Fibroblast of skin of left quadriceps (primary cell): ENCODE results near the gene TMEM154.
"Not testable (repeated sequence)": the region's sequence is repeated elsewhere in the genome, so short reads cannot be mapped to it uniquely, and the experiment has no call there.

ENCODE experiments used
- DNase-seq, 2 experiments: peaks; one replicate each; pipeline ENCODE4 v3.0.0-alpha.2; 2013; ENCODE audit warnings: low read depth in 2 of 2

Gene TMEM154

DNA sequence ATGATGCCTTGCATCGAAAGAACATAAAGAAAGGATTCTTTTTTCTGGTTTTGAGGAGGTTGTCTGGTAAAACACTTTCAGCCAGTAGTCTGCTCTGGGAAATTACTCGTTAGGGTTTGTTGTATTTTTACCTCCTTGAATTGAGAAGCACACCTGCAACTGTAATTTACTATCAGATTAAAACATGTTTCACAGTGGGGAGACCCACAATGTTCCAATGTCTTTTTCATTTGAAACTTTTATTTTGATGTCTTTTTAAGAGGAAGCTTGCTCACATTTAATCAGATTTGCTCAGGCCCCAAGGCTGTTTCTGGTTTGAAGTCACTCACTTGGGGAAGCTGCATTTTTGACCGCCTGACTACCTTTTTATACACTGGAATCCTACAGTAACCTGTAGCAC is 12.0 kb downstream of the TMEM154 start:
- DNase-seq = no peak

DNA sequence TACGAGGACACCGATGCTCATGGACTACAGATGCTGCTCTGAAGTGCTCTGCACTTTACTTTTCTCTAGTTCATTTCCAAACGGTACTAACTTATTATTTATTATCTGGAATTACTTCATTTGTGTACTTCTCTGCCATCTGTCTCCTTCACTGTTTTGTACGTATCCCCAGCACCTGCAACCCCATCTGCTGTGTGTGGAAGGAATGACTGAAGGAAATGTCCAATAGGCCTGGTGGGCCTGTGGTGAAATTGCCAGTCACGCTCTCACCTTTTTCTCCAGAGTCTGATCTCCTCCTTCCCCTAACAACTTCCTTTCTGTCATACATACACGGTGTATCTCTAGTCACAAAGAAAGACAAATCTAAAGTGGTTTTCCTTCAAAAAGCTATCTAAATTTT is 12.9 kb downstream of the TMEM154 start:
- DNase-seq = no peak

DNA sequence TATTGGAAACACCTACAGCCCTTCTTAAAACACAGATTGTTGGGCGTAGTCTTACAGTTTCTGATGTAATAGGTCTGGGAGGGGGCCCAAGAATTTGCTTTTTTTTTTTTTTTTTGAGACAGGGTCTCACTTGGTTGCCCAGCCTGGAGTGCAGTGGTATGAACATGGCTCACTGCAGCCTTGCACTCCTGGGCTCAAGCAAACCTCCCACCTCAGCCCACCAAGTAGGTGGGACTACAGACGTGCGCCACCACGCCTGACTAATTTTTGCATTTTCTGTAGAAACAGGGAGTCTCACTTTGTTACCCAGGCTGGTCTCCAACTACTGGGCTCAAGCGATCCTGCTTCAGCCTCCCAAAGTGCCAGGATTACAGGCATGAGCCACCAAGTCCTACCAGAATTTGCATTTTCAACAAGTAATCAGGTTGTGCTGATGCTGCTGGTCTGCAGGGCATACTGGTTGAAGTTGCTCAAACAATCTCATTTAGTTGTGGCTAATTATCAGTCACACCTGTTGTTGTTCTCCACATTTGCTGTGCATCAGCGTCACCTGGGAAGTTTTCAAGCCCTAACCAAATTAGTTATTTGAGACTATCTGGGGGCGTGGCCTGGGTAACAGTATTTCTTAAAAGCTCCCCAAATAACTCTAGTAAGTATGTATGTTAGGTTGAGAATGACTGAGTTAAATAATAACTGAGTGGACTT is 14.0 kb downstream of the TMEM154 start:
- DNase-seq = no peak

DNA sequence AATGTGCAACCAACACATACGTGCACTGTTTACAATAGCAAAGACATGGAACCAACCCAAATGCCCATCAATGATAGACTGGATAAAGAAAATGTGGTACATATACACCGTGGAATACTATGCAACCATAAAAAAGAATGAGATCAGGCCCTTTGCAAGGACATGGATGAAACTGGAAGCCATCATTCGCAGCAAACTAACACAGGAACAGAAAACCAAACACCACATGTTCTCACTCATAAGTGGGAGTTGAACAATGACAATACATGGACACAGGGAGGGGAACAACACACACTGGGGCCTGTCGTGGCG is 15.8 kb downstream of the TMEM154 start:
- DNase-seq = not testable (repeated sequence)

DNA sequence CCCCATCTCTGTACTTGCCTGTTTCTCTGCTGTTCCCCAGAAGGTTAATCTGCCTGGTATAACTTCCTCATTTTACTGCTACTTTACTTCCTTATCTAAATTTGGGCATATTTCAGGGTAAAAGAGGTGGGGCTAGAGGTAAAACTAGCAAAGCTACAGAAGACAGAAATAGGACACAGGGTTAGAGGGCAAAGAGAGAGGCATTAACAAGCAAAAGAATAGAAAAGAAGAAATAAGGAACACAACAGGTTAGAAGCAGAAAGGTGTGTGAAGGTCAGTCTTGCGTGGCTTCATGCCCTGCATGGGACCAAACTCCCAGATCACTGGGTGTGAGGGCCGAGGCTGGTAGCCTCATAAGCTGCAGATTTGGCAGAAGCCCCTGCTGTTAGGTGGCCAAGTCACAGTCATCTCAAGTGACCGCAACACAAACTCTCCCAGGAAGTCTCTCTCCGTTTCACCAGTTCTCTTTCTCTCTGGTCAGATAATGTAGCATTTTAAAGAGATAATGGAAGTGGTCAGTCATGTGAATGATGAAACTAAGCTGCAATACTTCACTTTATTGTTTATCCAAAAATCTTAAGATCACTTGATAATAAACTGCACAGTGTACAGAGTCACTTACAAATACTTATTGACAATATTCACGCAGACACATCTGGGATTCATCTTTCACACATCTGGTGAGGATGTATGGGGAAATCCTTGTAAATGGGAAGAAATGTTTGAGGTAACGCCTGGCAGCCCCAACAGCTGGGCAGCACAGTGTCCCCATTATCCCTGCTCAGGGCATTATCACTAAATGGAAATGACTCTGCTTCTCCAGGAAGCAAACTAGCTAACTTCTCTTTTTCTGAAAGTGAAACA is 16.4 kb downstream of the TMEM154 start:
- DNase-seq = no peak

DNA sequence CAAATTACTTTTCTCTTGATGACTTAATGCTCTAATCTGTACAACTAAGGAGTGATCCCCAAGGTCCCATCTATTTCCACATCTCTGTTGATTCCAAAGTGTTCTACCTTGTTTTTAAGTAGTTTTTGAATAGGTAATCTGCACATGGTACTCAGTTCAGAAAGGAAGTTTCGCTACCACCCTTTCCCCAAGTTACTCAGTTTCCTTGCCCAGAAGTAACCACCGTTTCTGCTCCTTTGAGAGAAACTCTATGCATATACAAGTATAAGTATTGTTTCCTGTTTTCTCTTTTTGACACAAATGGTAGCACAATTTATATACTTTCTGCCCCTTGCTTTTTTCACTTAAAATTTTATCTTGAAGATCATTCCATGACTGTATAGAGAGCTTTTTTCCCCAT is 18.1 kb downstream of the TMEM154 start:
- DNase-seq = no peak

DNA sequence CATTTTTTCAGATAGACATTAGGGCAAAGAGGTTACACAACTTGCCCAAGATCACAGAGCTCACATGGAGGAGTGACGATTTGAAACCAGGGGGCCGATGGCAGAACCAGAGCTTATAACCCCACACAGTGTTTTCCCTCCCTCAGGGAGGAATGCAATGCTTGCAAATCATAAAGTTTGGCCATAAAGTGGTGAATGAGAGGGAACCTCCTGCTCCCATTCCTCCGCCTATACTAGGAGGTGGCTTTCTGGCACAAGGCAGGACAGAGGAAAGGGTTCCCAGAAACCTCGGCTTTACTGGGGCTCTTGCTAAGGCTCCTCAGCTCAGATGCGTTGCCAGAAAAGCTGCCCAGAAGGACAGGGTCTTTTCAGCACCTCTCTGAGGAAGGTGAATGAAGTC is 19.3 kb downstream of the TMEM154 start:
- DNase-seq = no peak

DNA sequence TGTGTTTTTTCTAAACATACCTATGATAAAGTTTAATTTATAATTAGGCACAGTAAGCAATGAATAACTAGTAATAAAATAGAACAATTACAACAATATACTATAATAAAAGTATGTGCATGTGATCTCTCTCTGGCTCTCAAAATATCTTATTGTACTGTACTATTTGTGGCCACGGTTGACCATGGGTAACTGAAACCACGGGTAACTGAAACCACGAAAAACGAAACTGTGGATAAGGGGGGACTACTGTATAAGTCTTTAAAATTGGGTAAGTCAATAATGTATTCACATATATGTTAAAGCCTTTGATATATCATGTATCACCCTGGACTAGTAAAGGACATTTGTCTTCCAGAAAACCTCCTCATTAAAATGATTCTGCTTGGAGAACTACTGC is 20.0 kb downstream of the TMEM154 start:
- DNase-seq = no peak

DNA sequence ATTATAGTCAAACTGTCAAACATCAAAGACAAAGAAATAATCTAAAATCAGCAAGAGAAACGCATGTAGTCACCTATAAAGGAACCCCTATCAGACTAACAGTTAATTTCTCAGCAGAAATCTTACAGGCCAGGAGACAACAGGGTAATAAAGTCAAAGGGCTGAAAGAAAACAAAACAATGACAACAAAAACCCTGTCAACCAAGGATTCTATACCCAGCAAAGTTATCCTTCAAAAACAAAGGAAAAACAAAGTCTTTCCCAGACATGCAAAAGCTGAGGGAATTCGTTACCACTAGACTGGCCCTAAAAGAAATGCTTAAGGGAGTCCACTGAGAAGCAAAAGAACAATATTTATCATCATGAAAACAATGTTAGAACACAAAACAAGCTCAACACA is 22.1 kb downstream of the TMEM154 start:
- no peak for DNase-seq

DNA sequence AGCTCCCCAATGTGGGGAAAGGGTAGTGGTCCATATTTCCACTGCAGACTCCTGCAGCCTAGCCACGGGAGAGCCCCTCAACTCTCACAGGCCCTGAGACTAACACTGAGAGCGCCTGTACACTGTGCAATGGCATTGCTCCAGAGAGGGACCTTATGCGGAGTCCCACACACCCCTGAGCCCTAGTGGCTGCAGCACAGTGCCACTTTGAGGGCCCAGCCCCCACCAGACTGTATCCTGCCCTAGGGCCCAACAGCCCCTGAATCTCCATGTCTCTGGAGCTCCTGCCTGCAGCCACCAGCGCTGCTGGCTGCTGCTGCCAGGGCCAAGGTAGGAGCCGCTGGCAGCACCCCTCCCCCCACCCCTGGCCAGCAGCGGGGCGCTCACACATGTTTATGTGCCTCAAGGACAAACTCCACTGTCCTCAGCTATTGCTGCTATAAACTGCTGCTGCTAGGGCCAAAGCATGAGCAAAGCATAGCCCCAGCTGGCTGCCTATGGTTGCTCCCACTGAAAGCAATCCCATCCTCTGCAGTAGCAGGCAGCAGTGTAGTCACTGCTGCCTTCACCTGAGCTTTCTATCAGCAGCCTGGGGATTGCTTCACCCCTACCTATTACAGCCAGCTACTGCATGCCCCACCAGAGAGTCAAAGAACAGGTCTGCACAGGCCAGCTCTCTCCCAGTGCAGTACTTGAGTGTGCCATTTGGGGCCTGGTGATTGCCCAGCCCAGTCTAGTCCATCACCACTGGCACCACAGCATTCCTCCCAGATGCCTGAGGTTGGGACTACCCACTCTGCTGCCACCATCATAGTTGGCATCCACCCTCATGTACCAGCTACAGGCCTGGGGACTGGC is 24.3 kb downstream of the TMEM154 start:
- no peak for DNase-seq

DNA sequence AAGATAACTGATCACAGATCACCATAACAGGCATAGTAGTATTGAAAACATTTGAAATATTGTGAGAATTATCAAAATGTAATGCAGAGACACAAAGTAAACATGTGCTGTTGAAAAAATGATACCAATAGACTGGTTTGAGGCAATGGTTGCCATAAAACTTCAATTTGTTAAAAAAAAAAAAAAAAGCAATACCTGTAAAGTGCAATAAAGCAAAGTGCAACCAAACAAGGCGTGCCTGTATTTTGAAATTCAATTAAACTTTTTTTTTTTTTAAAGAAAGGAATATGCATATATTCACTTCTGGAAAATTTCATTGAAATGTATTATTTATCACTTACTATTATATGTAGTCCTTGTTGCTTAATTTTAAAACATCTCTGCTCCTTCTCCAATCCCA is 27.7 kb downstream of the TMEM154 start:
- no peak for DNase-seq

DNA sequence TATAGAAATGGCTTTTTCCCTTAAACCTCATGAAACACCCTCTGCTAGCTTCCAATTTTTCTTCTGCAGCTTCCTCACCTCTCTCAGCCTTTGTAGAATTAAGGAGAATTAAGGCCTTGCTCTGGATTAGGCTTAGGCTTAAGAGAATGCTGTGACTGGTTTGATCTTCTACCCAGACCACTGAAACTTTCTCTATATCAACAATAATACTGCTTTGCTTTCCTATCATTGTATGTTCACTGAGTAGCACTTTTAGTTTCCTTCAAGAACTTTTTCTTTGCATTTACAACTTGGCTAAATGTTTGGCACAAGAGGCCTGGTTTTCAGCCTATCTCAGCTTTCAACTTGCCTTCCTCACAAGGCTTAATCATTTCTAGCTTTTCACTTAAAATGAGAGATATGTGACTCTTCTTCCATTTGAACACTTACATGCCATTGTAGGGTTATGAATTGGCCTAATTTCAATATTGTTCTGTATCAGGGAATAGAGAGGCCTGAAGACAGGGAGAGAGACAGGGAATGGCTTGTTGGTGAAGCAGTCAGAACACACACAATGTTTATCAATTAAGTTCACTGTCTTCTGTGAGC is 28.2 kb downstream of the TMEM154 start:
- no peak for DNase-seq

DNA sequence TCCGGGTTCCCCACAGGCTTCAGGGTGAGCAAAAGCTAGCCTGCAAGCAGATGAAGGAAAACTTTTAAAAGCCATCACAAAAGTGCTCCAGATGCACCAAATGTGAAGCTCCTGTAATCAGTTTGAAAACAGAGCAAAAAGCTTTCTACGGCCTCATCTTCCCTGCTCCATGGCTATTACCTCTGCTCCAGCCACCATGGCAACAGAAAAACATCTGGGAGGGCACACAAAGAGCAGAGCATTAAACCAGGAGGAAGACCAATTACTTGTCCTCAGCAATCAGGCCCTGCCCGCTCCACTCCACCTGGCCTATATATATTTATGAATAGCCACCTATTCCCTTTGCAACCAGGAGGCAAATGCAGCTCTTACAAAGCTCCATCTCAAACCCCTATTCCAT is 33.6 kb downstream of the TMEM154 start:
- no peak for DNase-seq

DNA sequence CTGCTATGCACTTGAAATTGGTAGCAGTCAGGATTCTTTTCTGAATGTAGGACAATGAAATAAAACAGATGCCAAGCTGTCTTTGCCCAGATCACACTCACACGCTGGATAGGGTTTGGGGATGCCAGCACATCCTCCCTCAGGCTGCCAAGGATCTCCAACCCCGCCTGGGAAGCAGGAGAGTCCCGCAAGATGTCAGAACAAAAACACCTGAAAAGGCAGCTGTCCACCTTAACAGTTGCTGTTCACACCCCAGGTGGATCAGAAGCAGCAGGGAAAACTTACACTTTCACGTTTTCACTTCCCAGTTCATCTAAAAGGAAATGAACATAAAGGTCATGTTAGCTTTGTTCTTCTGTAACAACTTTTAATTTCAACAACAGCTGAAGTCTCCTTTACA is 35.7 kb downstream of the TMEM154 start:
- DNase-seq = no peak

DNA sequence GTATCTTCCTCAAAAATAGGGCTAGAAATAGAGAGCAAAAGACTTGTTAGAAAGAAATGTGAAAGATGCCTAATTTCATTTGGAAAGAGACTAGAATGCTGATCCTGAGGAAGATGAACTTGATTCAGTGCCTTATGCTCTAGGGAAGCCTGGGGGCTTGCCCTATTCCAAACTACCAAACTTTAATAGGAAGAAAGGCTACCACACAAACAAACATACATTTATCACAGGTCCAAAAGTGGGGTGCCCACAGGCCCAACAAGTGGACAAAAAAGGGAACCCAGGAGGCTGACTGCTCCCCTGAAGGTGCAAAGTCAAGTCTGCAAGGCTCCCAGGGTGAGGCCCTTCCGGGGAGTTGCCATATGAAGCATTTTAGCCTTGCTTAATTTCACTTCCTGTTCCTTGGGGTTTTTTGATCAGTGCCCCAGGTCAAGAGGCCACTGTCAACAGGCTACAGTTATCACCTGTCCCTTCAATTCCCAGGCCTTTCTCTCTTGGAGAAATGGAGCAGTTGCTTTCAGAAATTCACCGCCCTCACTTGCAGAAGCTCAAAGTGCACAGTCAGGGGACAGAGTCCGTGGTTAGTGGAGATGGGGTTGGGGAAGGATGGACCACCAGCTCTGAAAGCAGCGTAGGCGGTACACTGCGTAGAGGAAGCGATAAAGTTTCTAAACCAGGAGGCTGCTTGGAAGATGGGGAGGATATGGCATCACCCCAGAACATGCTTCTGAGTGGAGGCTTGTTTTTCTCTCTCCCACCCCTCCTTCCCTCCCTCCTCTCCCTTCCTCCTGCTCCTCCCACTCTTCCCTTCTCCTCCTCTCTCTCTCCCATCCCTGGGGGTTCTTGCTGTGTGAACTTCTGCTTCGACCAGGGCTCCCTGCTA is 36.4 kb downstream of the TMEM154 start:
- DNase-seq = no peak

DNA sequence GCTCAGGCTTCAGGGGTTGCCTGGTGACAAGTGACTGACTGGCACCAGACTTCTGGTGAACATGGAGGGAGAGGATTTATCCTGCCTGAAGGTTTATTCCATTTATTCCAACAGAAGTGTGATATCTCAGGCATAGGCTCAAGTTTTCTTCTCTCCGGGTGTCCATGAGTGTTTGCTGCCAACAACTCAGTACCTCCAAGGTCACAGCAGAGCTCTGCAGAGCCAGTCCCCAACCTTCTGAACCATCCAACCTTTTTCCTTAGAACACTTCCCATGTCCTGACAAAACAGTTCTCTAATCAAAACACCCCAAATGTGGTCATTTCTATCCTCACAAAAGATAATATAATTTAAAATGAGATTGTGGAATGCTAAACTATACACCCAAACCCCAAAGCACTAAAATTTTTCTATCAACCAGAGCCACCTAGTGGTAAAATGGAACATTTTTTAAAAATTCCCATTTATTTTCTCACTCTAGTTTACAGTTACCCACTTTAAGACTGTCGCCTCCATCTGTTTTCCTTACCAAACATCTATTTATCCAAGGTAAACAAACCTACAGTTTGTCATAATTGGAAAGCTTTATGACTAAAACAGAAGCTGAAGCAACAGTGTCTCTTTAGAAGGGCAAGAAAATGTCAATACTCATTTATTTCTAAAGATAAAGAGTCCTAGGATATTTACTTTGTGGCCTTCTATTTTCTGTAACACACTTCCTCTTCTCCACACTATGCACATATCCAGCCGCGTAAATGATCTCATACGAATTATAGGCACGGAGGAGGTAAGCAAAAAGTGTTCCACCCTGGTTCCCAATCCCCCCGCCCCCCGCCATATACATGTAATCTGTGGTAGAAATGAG is 39.5 kb downstream of the TMEM154 start:
- no peak for DNase-seq

DNA sequence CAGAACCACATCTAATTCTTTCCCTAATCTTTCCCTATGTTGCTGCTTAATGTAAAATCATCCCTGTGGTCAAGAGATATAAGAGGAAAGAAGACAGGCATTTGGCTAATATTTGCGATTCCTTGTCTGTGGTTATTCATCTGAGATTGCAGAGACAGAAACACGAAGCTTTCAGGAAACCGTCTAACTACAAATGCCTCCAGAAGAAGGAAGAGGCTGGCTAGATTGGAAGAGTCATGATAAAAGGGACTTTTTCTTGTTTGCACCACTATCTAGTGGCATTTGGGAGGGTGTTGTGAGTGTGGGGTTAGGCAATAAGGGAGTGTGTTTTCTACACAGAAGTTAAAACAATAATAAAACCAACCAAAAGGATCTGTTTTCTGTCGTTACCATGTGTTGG is 43.9 kb downstream of the TMEM154 start:
- no peak for DNase-seq

DNA sequence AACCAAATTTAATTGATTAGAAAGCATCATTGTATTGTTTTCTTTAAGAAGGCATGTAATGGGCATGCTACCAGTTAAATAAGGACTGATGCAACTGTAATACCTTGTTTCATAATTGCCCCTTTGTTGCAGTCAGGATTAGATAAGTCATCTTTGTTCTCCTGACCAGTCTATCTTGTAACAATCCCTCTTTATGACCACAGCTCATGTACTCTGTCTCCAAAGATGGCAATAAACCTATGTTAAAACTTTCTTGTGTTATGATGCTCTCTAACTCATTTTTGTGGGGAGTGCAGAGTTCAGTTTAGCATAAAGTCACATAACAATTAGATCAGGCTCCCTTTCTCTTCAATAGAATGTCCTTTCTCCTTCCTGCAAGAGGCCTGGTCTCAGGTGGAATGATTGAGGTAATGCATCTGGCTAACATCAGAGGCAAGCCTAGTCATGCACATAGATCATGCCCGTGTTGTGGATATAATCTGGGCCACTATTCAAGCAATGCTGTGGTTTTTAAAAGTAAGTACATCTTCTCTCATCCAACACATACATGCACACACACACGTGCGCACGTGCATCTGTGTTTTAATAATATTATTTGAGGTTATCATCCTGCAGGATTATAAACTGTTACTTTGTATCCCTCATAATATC is 45.6 kb downstream of the TMEM154 start:
- no peak for DNase-seq

DNA sequence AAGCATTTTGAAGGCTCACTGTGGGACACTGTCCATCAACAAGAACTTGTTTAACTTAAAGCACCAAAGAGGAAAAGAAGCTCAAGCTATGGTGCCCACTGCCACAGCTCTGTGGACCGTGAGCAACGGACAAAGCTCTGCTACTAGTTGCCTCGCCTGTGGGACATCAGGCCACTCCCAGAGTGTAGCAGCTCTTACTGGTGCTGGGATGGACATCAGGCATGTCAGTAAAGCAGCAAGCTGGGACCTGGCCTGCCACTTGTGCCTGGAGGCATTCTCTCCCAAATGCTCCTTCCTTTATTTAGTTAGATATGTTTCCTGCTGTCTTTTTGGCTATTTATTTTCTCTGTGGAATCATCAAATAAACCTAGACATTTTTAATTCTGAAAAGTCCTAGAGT is 46.7 kb downstream of the TMEM154 start:
- DNase-seq = no peak

DNA sequence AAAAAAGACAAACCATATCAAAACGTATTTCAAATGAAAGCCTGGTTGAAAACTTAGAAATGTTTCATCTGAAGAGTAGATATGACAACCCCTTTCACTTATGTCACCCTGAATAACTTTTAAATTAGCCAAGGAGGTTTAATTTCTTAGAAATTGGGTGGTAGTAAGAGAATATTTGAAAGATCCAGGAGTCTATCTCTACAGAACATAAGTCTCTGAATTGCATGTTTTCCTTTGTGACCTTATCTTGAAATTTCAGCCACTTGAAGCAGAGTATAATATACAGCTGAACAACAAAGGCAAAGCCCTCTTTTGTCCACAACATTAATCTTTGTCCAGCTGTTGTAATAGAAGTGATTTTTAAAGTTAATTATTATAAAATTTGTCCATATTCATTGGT is 49.5 kb downstream of the TMEM154 start:
- DNase-seq = no peak
